ENCODE data around the gene UROC1.

UROC1 gene

DNA sequence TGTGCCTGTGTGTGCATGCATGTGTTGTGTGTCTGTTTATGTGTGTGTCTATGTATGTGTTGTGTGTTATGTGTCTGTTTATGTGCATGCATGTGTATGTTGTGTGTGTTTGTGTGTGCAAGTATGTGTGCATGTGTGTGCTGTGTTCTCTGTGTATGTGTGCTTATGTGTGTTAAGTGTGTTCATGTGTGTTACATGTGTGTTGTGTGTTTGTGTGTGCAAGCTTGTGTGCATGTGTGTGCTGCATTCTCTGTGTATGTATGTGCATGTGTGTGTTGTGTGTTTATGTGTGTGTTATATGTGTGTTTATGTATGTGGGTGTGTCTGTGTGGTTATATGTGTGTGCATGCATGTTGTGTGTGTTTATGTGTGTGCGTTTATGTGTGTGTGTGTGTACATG, 14.9 kb downstream of the UROC1 start:
- H3K27ac Mint-ChIP-seq = no peak overlapping the region
- H3K36me3 Mint-ChIP-seq (ENCODE audit: low read depth) = no peaks in the 10 kb centered on the region
- H3K27me3 Mint-ChIP-seq = peaks cover 4% of the 10 kb centered on the region
- H3K4me3 Mint-ChIP-seq = no peak overlapping the region
- no peaks in the 10 kb centered on the region for H3K9me3 Mint-ChIP-seq
- peaks cover 3% of the 10 kb centered on the region for H3K4me1 Mint-ChIP-seq (ENCODE audit: low read depth)

DNA sequence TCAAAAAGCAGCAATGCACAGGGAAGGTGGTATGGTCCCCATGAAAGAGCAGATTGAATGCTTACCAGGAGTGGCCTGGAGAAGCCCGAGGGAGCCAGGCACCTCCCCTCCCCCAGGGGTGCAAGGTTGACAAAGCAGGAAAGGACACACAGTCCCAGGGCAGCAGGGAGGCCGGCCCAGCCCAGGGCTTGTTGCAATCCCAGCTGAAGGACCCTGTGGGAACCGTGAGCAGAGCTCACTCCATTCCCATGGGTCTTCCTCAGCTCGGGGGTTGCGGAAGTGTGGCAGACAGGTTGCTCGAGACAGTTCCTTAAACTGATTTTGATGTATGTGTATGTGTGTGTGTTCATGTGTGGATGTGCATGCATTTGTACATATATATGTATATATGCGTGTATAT, 15.8 kb downstream of the UROC1 start:
- no peaks in the 10 kb centered on the region for H3K9me3 Mint-ChIP-seq
- H3K27ac Mint-ChIP-seq = no peak overlapping the region
- H3K4me1 Mint-ChIP-seq (ENCODE audit: low read depth) = peaks cover 3% of the 10 kb centered on the region
- H3K27me3 Mint-ChIP-seq = peaks cover 4% of the 10 kb centered on the region
- no peaks in the 10 kb centered on the region for H3K36me3 Mint-ChIP-seq (ENCODE audit: low read depth)
- no peak overlapping the region for H3K4me3 Mint-ChIP-seq

- Mint-ChIP-seq H3K27ac (no peak overlapping the region), H3K36me3 (ENCODE audit: low read depth) (no peaks in the 10 kb centered on the region), H3K4me3 (no peak overlapping the region), H3K9me3 (no peaks in the 10 kb centered on the region), H3K4me1 (ENCODE audit: low read depth) (peaks cover 3% of the 10 kb centered on the region), H3K27me3 (peaks cover 1% of the 10 kb centered on the region)
These were observed 16.5 kb downstream of the UROC1 start for GRCh38 chr3:126501054-126501453.

GRCh38 chr3:126500016-126500415, 17.6 kb downstream of the UROC1 start:
- Mint-ChIP-seq H3K4me1 (ENCODE audit: low read depth) (peaks cover 3% of the 10 kb centered on the region), H3K27ac (no peak overlapping the region), H3K4me3 (no peak overlapping the region), H3K27me3 (no peaks in the 10 kb centered on the region), H3K9me3 (no peaks in the 10 kb centered on the region), H3K36me3 (ENCODE audit: low read depth) (no peaks in the 10 kb centered on the region)

DNA sequence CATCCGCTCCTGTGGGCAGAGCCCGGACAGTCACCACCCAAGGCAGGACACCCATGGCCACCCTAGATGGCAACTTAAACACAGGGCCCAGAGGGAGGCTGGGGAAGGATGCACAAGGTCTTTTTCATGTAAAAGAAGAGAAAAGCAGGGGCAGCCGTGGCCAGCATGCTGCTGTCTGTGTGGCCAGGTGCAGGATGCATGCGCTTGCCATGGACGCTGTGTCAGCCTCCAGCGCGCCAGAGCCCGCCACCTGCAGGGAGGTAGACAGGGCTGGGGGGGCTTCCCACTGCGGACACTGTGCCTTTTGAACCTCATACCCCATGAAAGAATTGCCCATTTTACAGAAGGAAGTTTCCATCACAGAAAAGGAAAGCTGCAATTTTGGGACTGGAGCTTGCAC, 18.2 kb downstream of the UROC1 start:
- H3K4me3 Mint-ChIP-seq = no peak overlapping the region
- no peak overlapping the region for H3K27ac Mint-ChIP-seq
- no peaks in the 10 kb centered on the region for H3K36me3 Mint-ChIP-seq (ENCODE audit: low read depth)
- no peaks in the 10 kb centered on the region for H3K9me3 Mint-ChIP-seq
- H3K27me3 Mint-ChIP-seq = no peaks in the 10 kb centered on the region
- H3K4me1 Mint-ChIP-seq (ENCODE audit: low read depth) = peaks cover 3% of the 10 kb centered on the region

DNA sequence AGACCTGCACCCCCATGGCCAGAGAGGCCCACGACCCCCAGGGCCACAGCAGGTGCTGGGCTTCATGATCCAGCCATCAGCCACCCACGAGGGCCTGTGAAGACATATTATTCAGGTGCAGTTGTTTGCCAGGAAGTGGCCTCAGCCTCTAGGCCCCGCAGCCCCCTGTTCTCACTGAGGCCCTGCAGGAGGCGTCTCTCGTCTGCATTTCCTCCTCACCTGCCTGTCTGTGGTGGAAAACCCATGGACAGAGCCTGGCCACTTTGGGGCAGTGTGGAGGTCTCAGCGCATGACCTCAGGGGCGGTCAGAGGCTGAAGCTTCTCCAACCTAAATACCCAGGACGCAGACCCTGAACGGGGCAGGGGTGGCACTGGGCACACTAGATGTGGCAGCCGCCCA, 18.6 kb downstream of the UROC1 start:
- Mint-ChIP-seq H3K27ac (no peak overlapping the region), H3K36me3 (ENCODE audit: low read depth) (no peaks in the 10 kb centered on the region), H3K4me3 (no peak overlapping the region), H3K27me3 (no peaks in the 10 kb centered on the region), H3K4me1 (ENCODE audit: low read depth) (peaks cover 3% of the 10 kb centered on the region), H3K9me3 (no peaks in the 10 kb centered on the region)

- Mint-ChIP-seq H3K4me1 (ENCODE audit: low read depth) (peaks cover 4% of the 10 kb centered on the region), H3K4me3 (no peak overlapping the region), H3K27me3 (no peaks in the 10 kb centered on the region), H3K9me3 (no peaks in the 10 kb centered on the region), H3K27ac (no peak overlapping the region), H3K36me3 (ENCODE audit: low read depth) (no peaks in the 10 kb centered on the region)
These were observed 19.1 kb downstream of the UROC1 start for GRCh38 chr3:126498461-126498860.

- Mint-ChIP-seq H3K9me3 (no peaks in the 10 kb centered on the region), H3K27me3 (no peaks in the 10 kb centered on the region), H3K36me3 (ENCODE audit: low read depth) (no peaks in the 10 kb centered on the region), H3K27ac (no peak overlapping the region), H3K4me1 (ENCODE audit: low read depth) (peaks cover 6% of the 10 kb centered on the region), H3K4me3 (no peak overlapping the region)
These were observed 19.6 kb downstream of the UROC1 start for GRCh38 chr3:126497956-126498355.

DNA sequence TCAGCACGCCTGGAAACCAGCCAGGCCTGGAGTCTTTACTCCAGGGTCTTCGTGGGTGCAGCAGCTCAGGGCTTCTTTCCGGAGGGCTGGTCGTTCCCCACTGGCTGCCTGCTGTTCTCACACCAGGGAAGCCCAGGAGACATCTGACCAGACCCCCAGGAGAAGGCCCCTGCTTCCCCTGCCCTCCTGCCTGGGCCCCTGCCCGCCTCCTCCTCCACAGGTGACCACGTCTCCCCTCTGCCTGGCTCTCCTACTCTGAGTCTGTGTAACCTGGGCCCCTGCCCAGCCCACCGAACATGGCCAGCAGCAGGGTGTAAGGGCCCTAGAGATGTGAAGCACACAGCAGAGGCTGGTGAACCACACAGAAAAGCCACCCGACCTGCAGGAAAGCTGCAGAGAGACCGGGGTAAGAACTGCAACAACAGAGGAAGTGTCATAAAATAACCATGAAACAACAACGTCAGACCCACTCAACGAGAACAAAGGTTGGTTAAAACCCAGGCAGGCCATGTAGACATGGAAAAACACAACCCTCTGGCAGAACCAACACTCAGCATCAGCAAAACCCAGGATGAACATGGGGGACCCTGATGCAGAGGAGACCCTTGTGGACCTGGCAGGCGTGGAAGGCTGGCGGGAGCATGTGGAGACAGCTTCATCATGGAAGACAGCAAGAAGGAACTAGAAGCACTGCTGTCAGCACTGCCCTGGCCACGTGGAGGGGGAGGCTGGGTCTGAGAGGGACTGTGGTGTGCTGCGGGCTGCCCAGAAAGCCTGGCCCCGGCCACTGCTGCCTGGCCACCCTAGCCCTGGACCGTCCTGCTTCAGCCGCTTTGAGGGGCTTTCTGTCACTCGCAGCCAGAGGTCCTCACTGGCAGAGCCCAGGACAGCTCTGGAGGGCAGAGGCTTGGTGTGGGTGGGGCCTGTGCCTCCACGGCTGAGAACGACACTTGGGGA, 20.4 kb downstream of the UROC1 start:
- H3K27me3 Mint-ChIP-seq = no peaks in the 10 kb centered on the region
- H3K9me3 Mint-ChIP-seq = no peaks in the 10 kb centered on the region
- no peak overlapping the region for H3K4me3 Mint-ChIP-seq
- no peaks in the 10 kb centered on the region for H3K36me3 Mint-ChIP-seq (ENCODE audit: low read depth)
- H3K27ac Mint-ChIP-seq = no peak overlapping the region
- H3K4me1 Mint-ChIP-seq (ENCODE audit: low read depth) = peaks cover 6% of the 10 kb centered on the region

DNA sequence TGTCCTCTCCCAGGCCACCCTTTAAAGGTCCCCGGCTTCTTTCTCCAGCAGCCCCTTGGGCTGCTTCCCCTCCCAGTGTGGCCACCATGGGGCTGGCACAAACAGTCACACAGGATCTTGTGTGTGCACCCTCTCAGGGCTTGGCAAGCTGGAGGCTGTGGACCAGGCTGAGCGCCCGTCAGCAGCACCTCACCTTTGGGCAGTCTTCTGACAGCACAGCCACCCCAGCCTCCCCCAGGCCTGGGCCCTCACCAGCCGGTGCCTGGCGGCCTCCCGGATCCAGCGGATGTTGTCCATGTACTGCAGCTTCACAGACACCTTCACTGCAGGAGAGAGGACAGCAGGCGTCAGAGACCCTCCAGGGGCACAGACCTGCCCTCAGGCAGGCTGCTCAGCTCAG, 21.8 kb downstream of the UROC1 start:
- no peaks in the 10 kb centered on the region for H3K36me3 Mint-ChIP-seq (ENCODE audit: low read depth)
- H3K9me3 Mint-ChIP-seq = no peaks in the 10 kb centered on the region
- peaks cover 6% of the 10 kb centered on the region for H3K4me1 Mint-ChIP-seq (ENCODE audit: low read depth)
- H3K4me3 Mint-ChIP-seq = no peak overlapping the region
- H3K27me3 Mint-ChIP-seq = no peaks in the 10 kb centered on the region
- H3K27ac Mint-ChIP-seq = no peak overlapping the region

DNA sequence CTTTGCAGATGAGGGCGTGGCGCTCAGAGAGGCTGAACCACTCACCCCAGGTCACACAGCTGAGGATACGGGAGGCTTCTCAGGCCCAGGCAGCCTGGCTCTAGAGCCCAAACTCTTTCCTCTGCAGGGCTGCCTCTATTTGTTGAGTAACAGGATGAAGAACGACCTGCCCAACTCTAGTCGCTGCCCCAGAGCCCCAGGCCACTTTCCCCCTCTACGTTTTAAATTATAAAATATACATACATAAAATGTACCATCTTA, 22.7 kb downstream of the UROC1 start:
- Mint-ChIP-seq H3K4me3 (no peak overlapping the region), H3K27ac (no peak overlapping the region), H3K9me3 (no peaks in the 10 kb centered on the region), H3K27me3 (no peaks in the 10 kb centered on the region), H3K4me1 (ENCODE audit: low read depth) (peaks cover 6% of the 10 kb centered on the region), H3K36me3 (ENCODE audit: low read depth) (no peaks in the 10 kb centered on the region)

DNA sequence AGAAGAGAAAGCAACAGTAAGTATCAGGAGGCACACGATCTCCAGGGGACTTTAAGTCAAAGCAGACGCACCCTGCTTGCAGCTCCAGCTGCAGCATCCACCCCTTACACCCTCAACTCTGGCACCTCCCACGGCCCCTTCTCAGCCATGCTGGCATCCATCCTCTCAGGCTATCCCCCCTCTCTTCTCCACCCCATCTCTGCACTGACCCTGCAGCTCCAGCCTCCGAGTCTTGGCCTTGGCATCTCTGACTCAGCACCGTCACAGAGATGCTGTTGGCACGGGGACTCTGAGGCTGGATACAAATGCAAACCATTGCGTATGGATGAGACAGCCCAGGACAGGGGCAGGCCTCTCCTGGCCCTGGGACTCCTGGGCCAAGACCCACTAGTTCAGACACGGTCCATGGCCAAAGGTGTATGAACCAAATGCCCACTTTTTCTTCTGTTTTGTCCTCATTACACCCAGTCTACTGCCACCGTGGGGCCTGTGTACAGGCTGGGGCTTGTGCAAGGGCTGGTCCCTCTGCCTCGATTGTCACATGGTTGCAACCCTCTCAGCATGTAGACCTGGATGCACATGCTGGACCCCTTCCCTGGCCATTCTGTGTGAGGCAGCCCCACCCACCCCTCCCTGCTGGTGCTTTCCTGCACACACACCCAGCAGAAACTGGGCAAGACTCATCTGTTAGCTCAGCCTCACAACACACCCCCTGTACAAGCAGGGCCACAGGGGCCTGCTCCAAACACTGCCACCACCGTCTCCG, 23.2 kb downstream of the UROC1 start:
- H3K36me3 Mint-ChIP-seq (ENCODE audit: low read depth) = no peaks in the 10 kb centered on the region
- H3K4me1 Mint-ChIP-seq (ENCODE audit: low read depth) = peaks cover 6% of the 10 kb centered on the region
- H3K9me3 Mint-ChIP-seq = no peaks in the 10 kb centered on the region
- H3K27me3 Mint-ChIP-seq = no peaks in the 10 kb centered on the region
- H3K27ac Mint-ChIP-seq = no peak overlapping the region
- H3K4me3 Mint-ChIP-seq = no peak overlapping the region

DNA sequence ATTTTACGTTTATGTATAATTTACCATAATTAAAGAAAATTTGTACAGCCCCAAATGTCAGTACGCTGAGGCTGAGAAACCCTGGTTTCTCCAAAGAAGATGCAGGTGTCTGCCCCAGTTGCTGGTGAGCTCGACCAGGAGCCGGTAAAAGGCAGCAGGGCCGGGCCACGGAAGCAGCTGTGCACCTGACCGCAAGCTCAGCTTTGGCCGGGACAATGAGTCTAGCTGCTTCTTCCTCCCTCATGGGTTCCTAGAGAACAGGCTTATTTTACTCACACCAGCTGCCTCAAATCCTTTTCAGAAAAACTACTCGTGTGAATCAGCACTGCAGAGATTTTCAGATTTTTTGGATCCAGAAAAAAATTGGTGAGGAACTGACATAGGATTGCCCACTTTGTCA, 23.8 kb downstream of the UROC1 start:
- Mint-ChIP-seq H3K4me3 (no peak overlapping the region), H3K27me3 (no peaks in the 10 kb centered on the region), H3K4me1 (ENCODE audit: low read depth) (peaks cover 5% of the 10 kb centered on the region), H3K27ac (no peak overlapping the region), H3K9me3 (no peaks in the 10 kb centered on the region), H3K36me3 (ENCODE audit: low read depth) (no peaks in the 10 kb centered on the region)

- no peaks in the 10 kb centered on the region for H3K9me3 Mint-ChIP-seq
- H3K36me3 Mint-ChIP-seq (ENCODE audit: low read depth) = no peaks in the 10 kb centered on the region
- peaks cover 4% of the 10 kb centered on the region for H3K4me1 Mint-ChIP-seq (ENCODE audit: low read depth)
- H3K27me3 Mint-ChIP-seq = no peaks in the 10 kb centered on the region
- H3K4me3 Mint-ChIP-seq = no peak overlapping the region
- H3K27ac Mint-ChIP-seq = no peak overlapping the region
These were observed 24.5 kb downstream of the UROC1 start for GRCh38 chr3:126493051-126493450.

- Mint-ChIP-seq H3K4me1 (ENCODE audit: low read depth) (peaks cover 14% of the 10 kb centered on the region), H3K4me3 (no peak overlapping the region), H3K9me3 (no peaks in the 10 kb centered on the region), H3K27me3 (no peaks in the 10 kb centered on the region), H3K36me3 (ENCODE audit: low read depth) (no peaks in the 10 kb centered on the region), H3K27ac (no peak overlapping the region)
These were observed 26.2 kb downstream of the UROC1 start for GRCh38 chr3:126491221-126492013.
